GM12878 (cell line): ENCODE measurements around the gene CAMK1. TPM values are rescaled to one million over a fixed set of nuclear protein-coding genes. Genes with fewer than 3 reads are reported as not detected.
A peak's percentile ranks its signal among the peaks of the same experiment; 100 is the strongest.

Source experiments
- ATAC-seq: fragments of 200-7000 bp; cut with Tn5 transposase; 3 replicates; pipeline ENCODE4 v1.9.1; 2020; ENCODE audit warnings: mild to moderate bottlenecking, moderate library complexity
- BruUV-seq: library from RNA; stranded (reverse); fragments of 400-500 nt; replicated peaks from 2 replicates; lab custom pipeline; 2021; lab: Mats Ljungman, UMichigan
- CTCF ChIA-PET: fragments of 300-600 bp; sonication (Branson Sonifier 250); formaldehyde crosslinking; extraction: SDS; loops from one replicate; lab custom pipeline; 2021; ENCODE audit warnings: inconsistent platforms; lab: Yijun Ruan, JAX
- POLR2A ChIA-PET: fragments of 350-600 bp; formaldehyde crosslinking; extraction: SDS; loops from one replicate; lab custom pipeline; 2021; ENCODE audit warnings: inconsistent platforms; lab: Charles Lee
- RAD21 ChIA-PET: fragments of 300-600 bp; sonication (Branson Sonifier 250); formaldehyde crosslinking; loops from one replicate; lab custom pipeline; 2023; ENCODE audit warnings: antibody characterized with exemption; ENCODE audit not compliant: unreplicated experiment; lab: Charles Lee
- SMC1A ChIA-PET: fragments of 300-600 bp; sonication (Branson Sonifier 250); formaldehyde crosslinking; loops from one replicate; lab custom pipeline; 2023; ENCODE audit not compliant: unreplicated experiment, uncharacterized antibody; lab: Charles Lee
- DNase-seq: peaks from one replicate; pipeline ENCODE4 v3.0.0-alpha.2; 2011; ENCODE audit warnings: low read depth, low spot score
- FAIRE-seq: peaks from 3 replicates; lab custom pipeline; 2011; peaks lifted over from hg19 to GRCh38; lab: Jason Lieb, UNC
- H2AFZ ChIP-seq: 2 replicates; pipeline ENCODE4 v1.6.0; 2011; ENCODE audit warnings: low read depth, low read length, control low read depth; ENCODE audit not compliant: control insufficient read depth
- H3K27ac ChIP-seq: 2 replicates; pipeline ENCODE4 v1.5.1; 2011; ENCODE audit warnings: control low read depth; ENCODE audit not compliant: control insufficient read depth, insufficient read depth
- H3K27me3 ChIP-seq, 2 experiments: replicated peaks in 1 of 2; 2 replicates each; pipeline versions ENCODE4 v1.6.0 to v1.6.1; 2011; ENCODE audit warnings: low read length in 1 of 2; ENCODE audit not compliant: control insufficient read depth in 2 of 2, insufficient read depth in 2 of 2
- H3K36me3 ChIP-seq, 2 experiments: 2 replicates each; pipeline ENCODE4 v1.5.1; 2011; ENCODE audit warnings: low read length in 1 of 2; ENCODE audit not compliant: control insufficient read depth in 2 of 2, insufficient read depth in 2 of 2
- H3K4me1 ChIP-seq: 2 replicates; pipeline ENCODE4 v1.6.1; 2011; ENCODE audit warnings: mild to moderate bottlenecking, low read length, moderate library complexity, mixed read lengths; ENCODE audit not compliant: control insufficient read depth, insufficient read depth
- H3K4me2 ChIP-seq: 2 replicates; pipeline ENCODE4 v1.6.0; 2011; ENCODE audit warnings: control low read depth; ENCODE audit not compliant: control insufficient read depth, insufficient read depth
- H3K4me3 ChIP-seq: fragments of 200-600 bp; sonication (generic); 2 replicates; pipeline ENCODE4 v1.5.1; 2016
- H3K79me2 ChIP-seq: 2 replicates; pipeline ENCODE4 v1.6.0; 2011; ENCODE audit warnings: low read length; ENCODE audit not compliant: control insufficient read depth, insufficient read depth
- H3K9ac ChIP-seq: 2 replicates; pipeline ENCODE4 v1.8.0; 2011; ENCODE audit warnings: low read length, control low read depth, mixed read lengths; ENCODE audit not compliant: control insufficient read depth, insufficient read depth
- H3K9me3 ChIP-seq: replicated peaks from 3 replicates; pipeline ENCODE4 v1.5.1; 2011; ENCODE audit warnings: mild to moderate bottlenecking, low read length; ENCODE audit not compliant: control insufficient read depth, insufficient read depth
- H4K20me1 ChIP-seq: 2 replicates; pipeline ENCODE4 v1.6.0; 2011; ENCODE audit not compliant: control insufficient read depth, insufficient read depth
- ATF3 ChIP-seq: IDR thresholded peaks from 2 replicates; pipeline ENCODE4 v1.6.1; 2011; ENCODE audit warnings: low read depth, mild to moderate bottlenecking, low read length, moderate library complexity, borderline replicate concordance; ENCODE audit errors: extremely low read depth
- CEBPB ChIP-seq, 2 experiments: fragments of 150-350 bp in 1 of 2; IDR thresholded peaks; 2 replicates each; pipeline ENCODE4 v1.6.1; 2012 to 2014; ENCODE audit warnings: low read depth in 2 of 2, low read length in 2 of 2, borderline replicate concordance in 1 of 2, inconsistent platforms in 1 of 2
- CREB1 ChIP-seq: IDR thresholded peaks from 2 replicates; pipeline ENCODE4 v1.6.1; 2012; ENCODE audit warnings: low read depth, mild to moderate bottlenecking, inconsistent platforms
- GATAD2B ChIP-seq: fragments of 450-650 bp; conservative IDR thresholded peaks from 2 replicates; pipeline ENCODE4 v1.6.1; 2017; ENCODE audit warnings: low read depth, mild to moderate bottlenecking, moderate library complexity
- JUNB ChIP-seq: IDR thresholded peaks from 2 replicates; pipeline ENCODE4 v1.6.1; 2016; ENCODE audit warnings: antibody characterized with exemption, mild to moderate bottlenecking
- LARP7 ChIP-seq: fragments of 450-650 bp; IDR thresholded peaks from 2 replicates; pipeline ENCODE4 v1.6.1; 2017; ENCODE audit warnings: mild to moderate bottlenecking
- NBN ChIP-seq: fragments of 450-650 bp; IDR thresholded peaks from 2 replicates; pipeline ENCODE4 v1.6.1; 2016
- NFYA ChIP-seq: IDR thresholded peaks from 2 replicates; pipeline ENCODE4 v1.6.1; 2011; ENCODE audit warnings: low read depth, mild to moderate bottlenecking, low read length, improper control_type of control experiment, borderline replicate concordance
- NFYB ChIP-seq: IDR thresholded peaks from 2 replicates; pipeline ENCODE4 v1.6.1; 2011; ENCODE audit warnings: low read depth, mild to moderate bottlenecking, low read length, improper control_type of control experiment, moderate library complexity; ENCODE audit not compliant: insufficient read depth
- PML ChIP-seq: IDR thresholded peaks from 2 replicates; pipeline ENCODE4 v1.6.1; 2012; ENCODE audit warnings: low read length, inconsistent platforms
- POLR2A ChIP-seq: IDR thresholded peaks from 2 replicates; pipeline ENCODE4 v1.6.1; 2011; ENCODE audit warnings: low read depth, mild to moderate bottlenecking, low read length
- RAD51 ChIP-seq: fragments of 450-650 bp; IDR thresholded peaks from 2 replicates; pipeline ENCODE4 v1.6.1; 2016; ENCODE audit warnings: moderate library complexity, mild to moderate bottlenecking, inconsistent platforms
- SP1 ChIP-seq: IDR thresholded peaks from one replicate; pipeline ENCODE4 v1.6.1; 2011; ENCODE audit warnings: low read depth, low read length
- STAT1 ChIP-seq: fragments of 450-650 bp; conservative IDR thresholded peaks from 2 replicates; pipeline ENCODE4 v1.6.1; 2014; ENCODE audit warnings: antibody characterized with exemption, mild to moderate bottlenecking
- ZSCAN29 ChIP-seq: fragments of 450-650 bp; IDR thresholded peaks from 2 replicates; pipeline ENCODE4 v1.6.1; 2017; ENCODE audit warnings: mild to moderate bottlenecking, moderate library complexity
- WGBS: methylation state at CpG from one replicate; pipeline ENCODE4 v1.1.6; 2016; ENCODE audit warnings: low lambda C conversion rate; ENCODE audit not compliant: insufficient replicate concordance, insufficient coverage; ENCODE audit errors: missing lambda C conversion rate; 5-methylcytosine and 5-hydroxymethylcytosine counted together
- in situ Hi-C: fragments of 300-500 bp; cut with MboI; formaldehyde crosslinking; loops from 9 replicates; pipeline ENCODE4 v1.14.3; 2018; ENCODE audit warnings: mixed read lengths
- intact Hi-C: fragments of 100-400 bp; cut with micrococcal nuclease; formaldehyde crosslinking; loops from one replicate; pipeline ENCODE4 v1.14.2; 2022; ENCODE audit not compliant: unreplicated experiment
- polyA plus RNA-seq, 11 experiments: library from polyadenylated mRNA; depleted of rRNA in 4 of 11; unstranded in 6 of 11; stranded (reverse) in 5 of 11; fragments of >200 nt; fragmentation: Nextera tagmentation in 4 of 11; fragmentation: Illumina TruSeq in 1 of 11; extraction: Ambion mirVana in 4 of 11; extraction: Trizol in 1 of 11; gene quantifications; 1 replicate in 1 of 11; 2 replicates in 10 of 11; pipeline versions ENCODE4 v1.2.1 to v1.2.3, GENCODE V29; 2011 to 2016; ENCODE audit warnings: inconsistent platforms in 2 of 11, missing spikeins in 2 of 11, low read depth in 1 of 11
- total RNA-seq, 4 experiments: library from RNA; depleted of rRNA in 3 of 4; stranded (reverse); fragments of >200 nt in 3 of 4; fragmentation: Illumina TruSeq in 1 of 4; extraction: Trizol in 1 of 4; gene quantifications; 2 replicates each; pipeline versions ENCODE4 v1.2.1 to v1.2.3, GENCODE V29; 2013 to 2021

CAMK1 gene
- total and polyA plus RNA-seq, 10 of the 15 experiments (the other 5 are each of a cell fraction or from before 2014, with no cell fraction given): 0.24 to 2.1 (median 0.51) TPM; not detected in 2

- Histone ChIP-seq H3K9ac (peak overlapping the region; percentile 97), H3K79me2 (peaks cover 53% of the 10 kb centered on the region), H3K4me3 (peak overlapping the region; percentile 89), H3K4me2 (peak overlapping the region; percentile 78), H4K20me1 (no peaks in the 10 kb centered on the region), H2AFZ (no peak overlapping the region), H3K36me3 (peaks cover 6 to 9% of the 10 kb centered on the region in 2 experiments; a peak in 3 of 4 replicates), H3K4me1 (peaks cover 14% of the 10 kb centered on the region), H3K27ac (peak overlapping the region; percentile 99), H3K27me3 (no peaks in the 10 kb centered on the region), H3K9me3 (no peaks in the 10 kb centered on the region)
- CTCF ChIA-PET: interaction anchor here (1.1 to 3.3 kb wide), 4 partner anchors 10 to 142 kb away, joined by 3 to 15 read pairs (median 6); partner anchors contain the start of gene CRELD1
- no peak for TF ChIP-seq ATF3
- no peak for TF ChIP-seq NFYA
- TF ChIP-seq POLR2A: 0 out of 2 replicates have a peak, but pooled peaks have one; percentile 23
- TF ChIP-seq CREB1: no peak
- TF ChIP-seq ZSCAN29: no peak
- RAD21 ChIA-PET: no interaction called here
- SMC1A ChIA-PET: interaction anchor here (0.7 to 1.8 kb wide), 4 partner anchors 9 to 71 kb away, joined by 3 to 8 read pairs (median 4); partner anchors contain the start of gene OGG1
- DNase-seq (no peak), FAIRE-seq (no peak), ATAC-seq (no peak)
- BruUV-seq: no TSS peak
- in situ Hi-C loops (no loop called here), intact Hi-C loops (loop anchor here (5.0 kb wide), 3 partner anchors 59 to 141 kb away; partner anchors contain the start of genes BRPF1 and CRELD1)
- over 99% methylated on average over 11 of the region's 11 CpGs for WGBS
- POLR2A ChIA-PET: interaction anchor here (0.5 to 1.5 kb wide), 5 partner anchors 9 to 429 kb away, joined by 3 to 8 read pairs (median 4); no protein-coding TSS in a partner anchor
Measured at GRCh38 chr3:9791127-9791526, 21.4 kb upstream of the CAMK1 start.

GRCh38 chr3:9787714-9788113 is 18.0 kb upstream of the CAMK1 start:
- no peak overlapping the region for H3K9ac ChIP-seq
- no peak for FAIRE-seq
- no peaks in the 10 kb centered on the region for H3K27me3 ChIP-seq
- TF ChIP-seq CEBPB (IDR thresholded peaks at IDR 0.05; ENCODE audit: borderline replicate concordance in 1 of 2, low read depth in 2 of 2, low read length in 2 of 2) (no peak), NFYB (no peak), NBN (no peak), LARP7 (no peak), JUNB (no peak), PML (no peak), STAT1 (no peak), GATAD2B (no peak), CREB1 (no peak), SP1 (no peak), RAD51 (no peak)
- TF ChIP-seq, all 136 proteins: peak for 0
- in situ Hi-C loops (no loop called here), intact Hi-C loops (no loop called here)
- ATAC-seq (no peak), DNase-seq (no peak)
- Histone ChIP-seq H3K4me3 (no peak overlapping the region), H3K36me3 (peaks cover 8 to 10% of the 10 kb centered on the region in 2 experiments; a peak in 3 of 4 replicates), H4K20me1 (no peaks in the 10 kb centered on the region), H3K9me3 (no peaks in the 10 kb centered on the region), H3K27ac (no peak overlapping the region), H3K4me2 (no peak overlapping the region), H2AFZ (no peak overlapping the region), H3K4me1 (peaks cover 7% of the 10 kb centered on the region), H3K79me2 (peaks cover 20% of the 10 kb centered on the region)
- 92% methylated on average over 6 of the region's 6 CpGs for WGBS
- ChIA-PET SMC1A (no interaction called here), POLR2A (interaction anchor here (1.5 kb wide), 1 partner anchor 88 kb away, joined by 3 read pairs; no protein-coding TSS in a partner anchor), CTCF (interaction anchor here (0.6 to 1.0 kb wide), 2 partner anchors 20 to 380 kb away, joined by 3 read pairs; no protein-coding TSS in a partner anchor), RAD21 (no interaction called here)
- no TSS peak for BruUV-seq
